NT2/D1 (cell line): ENCODE results near the gene PODXL2.

ENCODE experiments used
- DNase-seq: peaks from one replicate; pipeline ENCODE4 v3.0.0-alpha.2; 2011; ENCODE audit warnings: low read depth, low spot score
- H3K27me3 ChIP-seq: 2 replicates; pipeline ENCODE4 v1.6.0; 2011; ENCODE audit warnings: mild to moderate bottlenecking; ENCODE audit not compliant: insufficient read length, insufficient read depth
- H3K36me3 ChIP-seq: 2 replicates; pipeline ENCODE4 v1.6.1; 2011; ENCODE audit warnings: mild to moderate bottlenecking, low read length, mixed read lengths; ENCODE audit not compliant: insufficient read depth, insufficient read length
- H3K4me1 ChIP-seq: 2 replicates; pipeline ENCODE4 v1.5.1; 2011; ENCODE audit not compliant: insufficient read depth, insufficient read length
- H3K4me3 ChIP-seq: 2 replicates; pipeline ENCODE4 v1.5.1; 2011; ENCODE audit warnings: low read depth; ENCODE audit not compliant: insufficient read length
- H3K9ac ChIP-seq: 2 replicates; pipeline ENCODE4 v1.6.0; 2011; ENCODE audit warnings: low read depth; ENCODE audit not compliant: insufficient read length
- H3K9me3 ChIP-seq: 2 replicates; pipeline ENCODE4 v1.5.1; 2011; ENCODE audit warnings: mild to moderate bottlenecking, low read length; ENCODE audit not compliant: insufficient read depth
- SUZ12 ChIP-seq: IDR thresholded peaks from 2 replicates; pipeline ENCODE4 v1.6.1; 2011; ENCODE audit not compliant: insufficient read length, insufficient read depth; ENCODE audit errors: extremely low read depth
- YY1 ChIP-seq: IDR thresholded peaks from 2 replicates; pipeline ENCODE4 v1.6.1; 2011; ENCODE audit not compliant: insufficient read length, insufficient read depth
- ZNF274 ChIP-seq: IDR thresholded peaks from 2 replicates; pipeline ENCODE4 v1.6.1; 2011; ENCODE audit warnings: mild to moderate bottlenecking, low read depth, low read length

The PODXL2 gene

GRCh38 chr3:127712881-127713771 is 84.1 kb downstream of the PODXL2 start:
- H3K4me1 ChIP-seq: peaks cover 18% of the 10 kb centered on the region
- no peak overlapping the region for H3K9ac ChIP-seq
- H3K4me3 ChIP-seq: no peak overlapping the region
- no peak for DNase-seq
- TF ChIP-seq ZNF274: no peak
- no peak for TF ChIP-seq SUZ12
- no peak for TF ChIP-seq YY1
- no peaks in the 10 kb centered on the region for H3K27me3 ChIP-seq
- H3K36me3 ChIP-seq: no peaks in the 10 kb centered on the region
- no peaks in the 10 kb centered on the region for H3K9me3 ChIP-seq

DNA sequence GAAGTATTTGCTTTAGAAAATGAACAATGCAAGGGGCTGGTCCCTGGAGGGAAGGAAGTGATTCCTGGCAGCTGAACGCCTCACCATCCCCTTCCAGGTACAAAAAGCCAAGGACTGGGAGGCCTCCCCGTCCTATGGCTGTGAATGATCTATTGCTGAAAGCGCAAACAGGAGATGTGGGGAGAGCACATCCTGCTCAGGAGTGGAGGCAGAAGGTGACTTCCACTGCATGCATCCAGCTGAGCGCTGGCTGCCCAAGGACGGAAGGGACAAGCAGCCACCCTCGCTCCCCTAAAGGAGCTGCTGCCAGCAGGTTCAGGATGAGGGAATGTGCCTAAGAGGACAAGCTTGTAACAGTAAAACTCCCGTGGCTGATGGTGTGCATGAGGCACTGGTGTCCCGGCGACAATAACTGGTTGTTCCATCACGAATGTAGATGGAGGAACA is 85.2 kb downstream of the PODXL2 start:
- Histone ChIP-seq H3K36me3 (no peaks in the 10 kb centered on the region), H3K9me3 (no peaks in the 10 kb centered on the region), H3K9ac (no peak overlapping the region), H3K4me1 (peaks cover 19% of the 10 kb centered on the region), H3K4me3 (no peak overlapping the region), H3K27me3 (no peaks in the 10 kb centered on the region)
- DNase-seq: no peak
- TF ChIP-seq SUZ12 (no peak), ZNF274 (no peak), YY1 (no peak)

GRCh38 chr3:127714866-127715265 is 85.9 kb downstream of the PODXL2 start:
- H3K4me1 ChIP-seq: peaks cover 19% of the 10 kb centered on the region
- H3K9me3 ChIP-seq: no peaks in the 10 kb centered on the region
- TF ChIP-seq SUZ12 (no peak), YY1 (no peak), ZNF274 (no peak)
- no peaks in the 10 kb centered on the region for H3K27me3 ChIP-seq
- H3K4me3 ChIP-seq: no peak overlapping the region
- H3K36me3 ChIP-seq: no peaks in the 10 kb centered on the region
- no peak for DNase-seq
- H3K9ac ChIP-seq: no peak overlapping the region

DNA sequence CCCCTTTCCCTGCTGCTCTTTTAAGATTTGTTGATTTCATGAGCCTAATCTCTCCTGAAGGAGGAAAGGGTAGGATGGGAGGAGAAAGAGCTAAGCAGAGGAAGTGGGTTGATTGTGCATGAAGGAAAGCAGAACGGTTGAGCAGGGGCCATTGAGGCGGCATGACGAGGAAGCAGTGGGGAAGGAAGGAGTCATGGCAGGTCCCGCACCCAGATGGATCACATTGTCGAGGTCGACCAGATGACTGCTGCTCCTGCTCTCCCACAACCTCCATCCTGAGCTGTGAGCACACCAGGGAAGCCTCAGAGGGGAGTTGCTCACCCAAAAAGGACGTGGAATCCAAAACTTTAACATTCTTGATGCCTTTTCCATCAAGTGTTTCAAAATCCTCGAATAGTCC is 86.5 kb downstream of the PODXL2 start:
- H3K4me3 ChIP-seq: no peak overlapping the region
- H3K9me3 ChIP-seq: no peaks in the 10 kb centered on the region
- DNase-seq: no peak
- H3K36me3 ChIP-seq: no peaks in the 10 kb centered on the region
- no peak overlapping the region for H3K9ac ChIP-seq
- TF ChIP-seq SUZ12 (no peak), YY1 (no peak), ZNF274 (no peak)
- H3K27me3 ChIP-seq: no peaks in the 10 kb centered on the region
- peaks cover 18% of the 10 kb centered on the region for H3K4me1 ChIP-seq

- no peak overlapping the region for H3K9ac ChIP-seq
- H3K27me3 ChIP-seq: no peaks in the 10 kb centered on the region
- DNase-seq: no peak
- H3K9me3 ChIP-seq: no peaks in the 10 kb centered on the region
- H3K4me1 ChIP-seq: peaks cover 13% of the 10 kb centered on the region
- TF ChIP-seq ZNF274: no peak
- TF ChIP-seq YY1: no peak
- TF ChIP-seq SUZ12: no peak
- no peak overlapping the region for H3K4me3 ChIP-seq
- H3K36me3 ChIP-seq: no peaks in the 10 kb centered on the region
Observed at GRCh38 chr3:127716384-127716783, 87.4 kb downstream of the PODXL2 start.

- TF ChIP-seq YY1 (no peak), ZNF274 (no peak), SUZ12 (no peak)
- no peak overlapping the region for H3K9ac ChIP-seq
- H3K9me3 ChIP-seq: peaks cover 7% of the 10 kb centered on the region; the same call in 1 of the 2 replicates
- H3K4me1 ChIP-seq: peaks cover 19% of the 10 kb centered on the region
- no peaks in the 10 kb centered on the region for H3K27me3 ChIP-seq
- no peak overlapping the region for H3K4me3 ChIP-seq
- no peak for DNase-seq
- no peaks in the 10 kb centered on the region for H3K36me3 ChIP-seq
Observed at GRCh38 chr3:127717357-127718244, 88.6 kb downstream of the PODXL2 start.

GRCh38 chr3:127718245-127718915 is 89.4 kb downstream of the PODXL2 start:
- TF ChIP-seq ZNF274: no peak
- no peak for TF ChIP-seq SUZ12
- TF ChIP-seq YY1: no peak
- Histone ChIP-seq H3K4me1 (peaks cover 24% of the 10 kb centered on the region), H3K36me3 (no peaks in the 10 kb centered on the region), H3K4me3 (no peak overlapping the region), H3K27me3 (no peaks in the 10 kb centered on the region), H3K9me3 (peaks cover 9% of the 10 kb centered on the region; the same call in 1 of the 2 replicates), H3K9ac (no peak overlapping the region)
- DNase-seq: no peak
